Subcutaneous adipose tissue (tissue), 4 donors: ENCODE results near the gene FKBP7. TPM values are rescaled to one million over a fixed set of nuclear protein-coding genes. Genes with fewer than 3 reads are reported as not detected.

Experiments used
- total RNA-seq, 4 donors: library from RNA; depleted of rRNA; stranded (reverse); fragments of >200 nt; gene quantifications; one replicate each; pipeline ENCODE4 v1.1.0, GENCODE V29; 2016
- TF ChIP-seq, protein P1 (sequence below): fragments of 450-650 bp; IDR thresholded peaks from one replicate; pipeline ENCODE4 v1.5.1; 2016; ENCODE audit warnings: low read depth, mild to moderate bottlenecking, control low read depth, antibody characterized with exemption, moderate library complexity

Gene FKBP7, protein sequence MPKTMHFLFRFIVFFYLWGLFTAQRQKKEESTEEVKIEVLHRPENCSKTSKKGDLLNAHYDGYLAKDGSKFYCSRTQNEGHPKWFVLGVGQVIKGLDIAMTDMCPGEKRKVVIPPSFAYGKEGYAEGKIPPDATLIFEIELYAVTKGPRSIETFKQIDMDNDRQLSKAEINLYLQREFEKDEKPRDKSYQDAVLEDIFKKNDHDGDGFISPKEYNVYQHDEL
- 10 to 100 TPM in 3 of 4 donors, 1 to 10 TPM in 1; 8.8 to 19.6 (median 13.7) TPM for total RNA-seq

DNA sequence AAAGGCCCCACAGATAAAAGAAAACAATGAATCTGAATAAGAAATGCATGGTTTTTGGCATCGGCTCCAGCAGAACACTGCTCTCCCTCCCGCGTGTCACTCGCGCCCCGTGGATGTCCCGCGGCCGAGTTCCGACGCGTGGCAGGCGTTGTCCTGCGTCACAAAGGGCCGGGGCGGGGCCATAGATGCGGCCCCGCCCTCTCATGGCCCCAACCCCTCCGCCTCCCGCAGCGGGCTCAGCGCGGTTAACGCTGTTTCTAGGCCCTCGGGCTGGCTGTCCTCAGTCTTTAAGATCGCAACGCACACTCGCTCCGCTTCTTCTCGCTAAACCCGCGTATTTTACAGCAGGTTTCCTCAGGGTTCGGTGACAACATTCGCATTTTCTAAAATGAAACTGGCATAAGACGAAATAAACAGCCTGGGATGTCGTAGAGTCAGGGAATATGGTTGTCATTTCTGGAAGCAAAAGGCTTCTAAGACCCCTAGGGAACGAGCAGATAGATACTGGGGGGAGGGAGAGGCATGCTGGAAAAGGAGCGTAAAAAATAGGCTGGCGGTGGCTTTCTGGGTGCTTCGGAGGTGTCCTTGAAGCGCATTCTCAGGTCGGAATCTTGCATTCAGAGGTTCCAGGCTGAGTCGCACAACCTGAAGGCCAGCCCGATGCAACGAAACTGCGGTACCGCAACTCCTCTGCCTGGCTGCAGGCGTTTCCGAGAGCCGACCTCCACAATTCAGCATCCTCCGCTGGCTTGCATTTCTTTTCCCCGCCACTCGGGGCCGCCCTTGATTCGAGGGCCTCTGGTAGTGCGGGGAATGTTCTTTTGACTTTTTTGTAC, at the start of gene FKBP7:
Gene FKBP7 (minus strand): TSS at position 162 of the 836 bp plus-strand sequence. CDS start 101 bp downstream, at position 61.
- TF ChIP-seq, protein P1, sequence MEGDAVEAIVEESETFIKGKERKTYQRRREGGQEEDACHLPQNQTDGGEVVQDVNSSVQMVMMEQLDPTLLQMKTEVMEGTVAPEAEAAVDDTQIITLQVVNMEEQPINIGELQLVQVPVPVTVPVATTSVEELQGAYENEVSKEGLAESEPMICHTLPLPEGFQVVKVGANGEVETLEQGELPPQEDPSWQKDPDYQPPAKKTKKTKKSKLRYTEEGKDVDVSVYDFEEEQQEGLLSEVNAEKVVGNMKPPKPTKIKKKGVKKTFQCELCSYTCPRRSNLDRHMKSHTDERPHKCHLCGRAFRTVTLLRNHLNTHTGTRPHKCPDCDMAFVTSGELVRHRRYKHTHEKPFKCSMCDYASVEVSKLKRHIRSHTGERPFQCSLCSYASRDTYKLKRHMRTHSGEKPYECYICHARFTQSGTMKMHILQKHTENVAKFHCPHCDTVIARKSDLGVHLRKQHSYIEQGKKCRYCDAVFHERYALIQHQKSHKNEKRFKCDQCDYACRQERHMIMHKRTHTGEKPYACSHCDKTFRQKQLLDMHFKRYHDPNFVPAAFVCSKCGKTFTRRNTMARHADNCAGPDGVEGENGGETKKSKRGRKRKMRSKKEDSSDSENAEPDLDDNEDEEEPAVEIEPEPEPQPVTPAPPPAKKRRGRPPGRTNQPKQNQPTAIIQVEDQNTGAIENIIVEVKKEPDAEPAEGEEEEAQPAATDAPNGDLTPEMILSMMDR = no peak

DNA sequence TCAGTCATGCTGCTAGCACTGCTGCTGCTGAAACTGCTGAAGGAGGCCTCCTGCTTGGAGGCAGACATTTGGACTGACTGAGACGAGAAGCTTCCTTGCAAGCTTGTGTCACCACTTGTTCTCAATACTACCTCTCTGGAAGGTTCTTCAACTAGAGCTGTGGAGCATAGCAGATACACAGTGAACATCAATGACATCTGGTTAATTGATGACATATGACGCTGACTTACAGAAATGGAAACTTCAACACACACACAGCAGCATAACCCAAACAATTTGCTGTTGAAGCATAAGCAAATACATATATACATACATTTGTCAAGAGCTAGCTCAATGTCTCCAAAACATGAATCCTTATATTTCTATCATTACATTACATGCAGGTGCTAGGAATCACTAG, 49.2 kb upstream of the FKBP7 start:
- TF ChIP-seq, protein P1 = no peak

- TF ChIP-seq, protein P1 = no peak
These were observed 47.9 kb upstream of the FKBP7 start for GRCh38 chr2:178526256-178526655.

- TF ChIP-seq, protein P1 = no peak
These were observed 45.3 kb upstream of the FKBP7 start for GRCh38 chr2:178523596-178524134.

DNA sequence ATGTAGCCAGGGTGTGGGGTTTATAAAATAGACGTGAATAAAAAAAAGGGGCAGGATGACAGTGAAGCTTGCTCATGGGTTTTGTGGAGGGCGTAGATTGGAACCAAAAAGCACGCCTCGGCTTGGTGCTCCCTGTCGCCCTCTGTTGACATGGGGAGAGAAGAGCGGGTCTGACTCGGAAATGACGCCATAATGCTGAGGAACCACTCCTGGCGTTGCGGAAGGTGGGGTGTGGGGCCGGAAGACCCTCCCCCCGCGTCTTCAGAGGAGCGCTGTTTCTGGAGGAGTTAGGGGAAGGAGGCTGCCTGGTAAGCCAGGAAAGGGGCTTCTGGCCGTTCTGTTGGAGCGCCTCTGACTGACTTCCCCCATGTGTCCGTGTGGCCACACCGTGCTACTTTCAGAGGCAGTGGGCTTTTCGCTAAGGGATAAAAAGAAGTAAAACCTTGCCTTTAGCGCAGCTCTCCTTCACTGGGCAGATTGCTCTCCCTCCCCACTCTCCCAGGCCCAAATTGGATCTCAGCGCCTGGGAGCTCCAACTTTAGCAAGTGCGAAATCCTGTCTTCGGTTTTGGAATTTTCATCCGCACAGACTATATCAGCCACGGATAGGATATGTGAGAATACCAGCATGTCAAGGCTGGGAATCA, 44.7 kb upstream of the FKBP7 start:
- TF ChIP-seq, protein P1 = no peak

GRCh38 chr2:178521304-178522150, 43.1 kb upstream of the FKBP7 start:
- TF ChIP-seq, protein P1 = no peak
